Bronchial epithelial cell (primary cell): ENCODE measurements around the gene ZMAT1. TPM values are rescaled to one million over a fixed set of nuclear protein-coding genes. Genes with fewer than 3 reads are reported as not detected.
"Not testable (repeated sequence)": the region's sequence is repeated elsewhere in the genome, so short reads cannot be mapped to it uniquely, and the experiment has no call there.

ENCODE experiments used
- DNase-seq: peaks from one replicate; pipeline ENCODE4 v3.0.0-alpha.2; 2010; ENCODE audit warnings: low read depth
- FAIRE-seq: peaks from 2 replicates; lab custom pipeline; 2011; peaks lifted over from hg19 to GRCh38; lab: Jason Lieb, UNC
- H3K27me3 ChIP-seq: 2 replicates; pipeline ENCODE4 v1.5.1; 2011; ENCODE audit warnings: low read length; ENCODE audit not compliant: control insufficient read depth, insufficient read depth
- H3K36me3 ChIP-seq: 2 replicates; pipeline ENCODE4 v1.5.1; 2011; ENCODE audit warnings: low read length; ENCODE audit not compliant: control insufficient read depth, insufficient read depth
- H3K4me3 ChIP-seq: 2 replicates; pipeline ENCODE4 v1.5.1; 2011; ENCODE audit warnings: mild to moderate bottlenecking, low read depth, low read length, control low read depth
- CTCF ChIP-seq: IDR thresholded peaks from 2 replicates; pipeline ENCODE4 v1.5.1; 2011; ENCODE audit warnings: mild to moderate bottlenecking, moderate library complexity, low read length, control low read depth, inconsistent platforms; ENCODE audit not compliant: insufficient read depth, severe bottlenecking
- total RNA-seq: library from RNA; depleted of rRNA; stranded (reverse); fragments of >200 nt; gene quantifications from 2 replicates; pipeline ENCODE4 v1.2.1, GENCODE V29; 2014

Gene ZMAT1
- total RNA-seq, result under 0.01 and 0.13 TPM in 2 replicates

DNA sequence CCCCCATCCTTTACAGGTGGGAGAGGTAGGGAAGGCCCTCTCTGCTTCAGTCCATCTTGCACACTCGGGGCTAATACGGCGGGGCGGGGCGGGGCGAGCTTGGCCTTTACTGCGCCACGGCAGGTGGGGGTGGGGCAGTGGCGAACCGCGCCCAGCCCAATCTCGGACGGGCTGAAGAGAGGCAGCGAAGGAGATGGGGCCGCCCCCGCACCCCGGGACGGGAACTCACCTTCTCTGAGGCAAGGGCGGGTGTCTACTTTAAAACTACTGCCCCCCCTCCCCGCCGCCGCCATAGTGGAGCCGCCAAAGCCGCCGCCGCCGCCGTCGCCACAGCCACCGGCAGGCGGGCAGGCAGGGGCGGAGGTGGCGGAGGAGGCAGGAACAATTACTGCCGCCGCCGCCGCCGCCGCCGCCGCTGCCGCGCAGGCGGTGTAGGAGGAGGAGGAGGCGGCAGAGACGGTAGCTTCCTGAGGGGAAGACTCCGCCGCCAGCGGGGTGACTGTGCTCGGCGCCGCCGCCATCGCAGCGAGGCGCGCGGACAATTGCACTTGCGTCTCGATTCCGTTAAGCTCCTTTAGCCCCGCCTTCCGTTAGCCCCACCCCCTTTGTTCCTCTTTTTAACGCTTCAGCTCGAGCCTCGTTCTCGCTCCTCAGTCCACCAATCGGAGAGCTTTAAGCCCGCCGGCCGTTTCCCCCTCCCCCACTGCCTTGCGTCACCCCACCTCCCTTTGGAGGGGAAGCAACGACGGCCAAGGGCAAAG is at the start of gene ZMAT1:
Gene ZMAT1, minus strand, starts transcription at position 540 of the 761 bp plus-strand sequence. Its CDS starts 19 bp downstream, at position 521.
- H3K4me3 ChIP-seq, result peak within 1 kb of the TSS; percentile 37
- no peaks in the 10 kb centered on the region for H3K27me3 ChIP-seq
- no peaks in the 10 kb centered on the region for H3K36me3 ChIP-seq
- FAIRE-seq (no peak), DNase-seq (peak; percentile 58)
- TF ChIP-seq CTCF, result no peak

DNA sequence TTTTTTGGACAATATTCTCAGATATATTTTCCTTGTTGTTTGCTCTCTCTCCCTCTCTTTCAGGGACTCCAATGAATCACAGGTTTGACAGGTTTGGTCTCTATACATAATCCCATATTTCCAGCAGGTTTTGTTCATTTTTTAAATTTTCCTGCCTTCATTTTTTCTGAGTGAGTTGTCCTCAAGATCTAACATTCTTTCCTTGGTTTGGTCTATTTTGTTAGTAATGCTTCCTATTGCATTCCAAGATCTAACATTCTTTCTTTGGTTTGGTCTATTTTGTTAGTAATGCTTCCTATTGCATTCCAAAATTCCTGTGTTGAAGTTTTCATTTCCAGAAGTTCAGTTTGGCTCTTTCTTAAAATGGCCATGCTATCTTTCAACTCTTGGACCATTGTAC is 45.3 kb upstream of the ZMAT1 start:
- no peak for TF ChIP-seq CTCF
- H3K27me3 ChIP-seq, result no peaks in the 10 kb centered on the region
- no peak for FAIRE-seq
- H3K4me3 ChIP-seq, result no peak overlapping the region
- no peaks in the 10 kb centered on the region for H3K36me3 ChIP-seq
- no peak for DNase-seq

DNA sequence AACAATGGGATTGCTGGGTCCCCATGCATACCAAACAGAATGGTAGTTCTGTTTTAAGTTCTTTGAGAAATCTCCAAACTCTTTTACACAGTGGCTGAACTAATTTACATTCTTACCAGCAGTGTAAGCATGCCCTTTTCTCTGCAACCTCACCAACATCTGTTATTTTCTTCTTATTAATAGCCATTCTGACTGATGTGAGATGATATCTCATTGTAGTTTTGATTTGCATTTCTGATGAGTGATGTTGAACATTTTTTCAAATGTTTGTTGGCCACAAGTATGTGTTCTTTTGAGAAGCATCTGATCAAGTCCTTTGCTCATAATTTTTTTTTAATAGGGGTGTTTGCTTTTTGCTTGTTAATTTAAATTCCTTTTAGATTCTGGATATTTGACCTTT is 41.2 kb upstream of the ZMAT1 start:
- DNase-seq (no peak), FAIRE-seq (no peak)
- H3K4me3 ChIP-seq, result no peak overlapping the region

GRCh38 chrX:101964923-101965539 is 33.2 kb upstream of the ZMAT1 start:
- FAIRE-seq, DNase-seq, H3K36me3 ChIP-seq, H3K27me3 ChIP-seq, H3K4me3 ChIP-seq: not testable (repeated sequence)

More for the DNA sequence above, 41.2 kb upstream of the ZMAT1 start:
- no peaks in the 10 kb centered on the region for H3K27me3 ChIP-seq
- no peak for TF ChIP-seq CTCF
- no peaks in the 10 kb centered on the region for H3K36me3 ChIP-seq

DNA sequence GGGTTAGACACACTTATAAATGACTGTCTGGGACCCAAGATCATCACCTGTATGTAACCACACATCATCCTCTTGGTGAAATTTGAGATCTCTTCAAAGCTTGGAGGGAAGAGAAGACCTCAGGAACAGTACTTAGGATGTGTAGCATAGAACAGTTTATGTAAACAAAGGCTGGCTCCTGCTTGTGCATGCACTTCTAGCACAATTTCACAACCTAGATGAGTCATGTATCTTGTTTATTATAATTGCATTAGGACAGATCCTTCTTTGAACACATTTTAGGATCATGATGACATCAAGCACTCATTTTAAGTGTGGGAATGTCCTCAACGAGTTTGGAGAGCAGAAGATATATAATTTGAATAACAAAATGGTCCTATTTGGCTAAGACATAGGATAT is 26.3 kb upstream of the ZMAT1 start:
- TF ChIP-seq CTCF, result no peak
- DNase-seq, result peak; percentile 62
- Histone ChIP-seq H3K36me3 (no peaks in the 10 kb centered on the region), H3K4me3 (no peak overlapping the region), H3K27me3 (no peaks in the 10 kb centered on the region)
- FAIRE-seq, result no peak

DNA sequence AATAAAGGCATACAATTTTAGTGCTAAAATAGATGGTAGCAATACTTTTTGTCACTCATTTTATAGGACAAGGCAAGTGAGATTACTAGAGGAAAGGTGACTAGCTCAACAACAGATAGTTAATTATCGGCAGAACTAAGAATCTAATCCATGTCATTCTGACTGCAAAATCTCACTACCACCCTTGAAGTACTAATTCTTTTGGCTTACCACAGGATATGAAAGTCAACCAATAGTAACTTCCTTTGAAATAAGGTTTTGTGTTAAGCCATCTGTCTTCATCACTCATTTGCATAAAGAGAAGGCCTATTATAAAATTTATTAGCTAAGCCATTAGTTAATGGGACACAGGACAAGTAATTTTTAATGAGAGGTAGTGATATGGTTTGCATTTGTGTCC is 25.3 kb upstream of the ZMAT1 start:
- no peak for FAIRE-seq
- no peak for TF ChIP-seq CTCF

More for the DNA sequence above, 25.3 kb upstream of the ZMAT1 start:
- H3K36me3 ChIP-seq, result no peaks in the 10 kb centered on the region
- H3K4me3 ChIP-seq, result no peak overlapping the region
- no peaks in the 10 kb centered on the region for H3K27me3 ChIP-seq
- no peak for DNase-seq
